Bronchial epithelial cell (primary cell): ENCODE measurements around the gene CCDC137. TPM values are rescaled to one million over a fixed set of nuclear protein-coding genes. Genes with fewer than 3 reads are reported as not detected.

Source experiments
- DNase-seq: peaks from one replicate; pipeline ENCODE4 v3.0.0-alpha.2; 2010; ENCODE audit warnings: low read depth
- FAIRE-seq: peaks from 2 replicates; lab custom pipeline; 2011; peaks lifted over from hg19 to GRCh38; lab: Jason Lieb, UNC
- H3K27me3 ChIP-seq: 2 replicates; pipeline ENCODE4 v1.5.1; 2011; ENCODE audit warnings: low read length; ENCODE audit not compliant: control insufficient read depth, insufficient read depth
- H3K36me3 ChIP-seq: 2 replicates; pipeline ENCODE4 v1.5.1; 2011; ENCODE audit warnings: low read length; ENCODE audit not compliant: control insufficient read depth, insufficient read depth
- H3K4me3 ChIP-seq: 2 replicates; pipeline ENCODE4 v1.5.1; 2011; ENCODE audit warnings: mild to moderate bottlenecking, low read depth, low read length, control low read depth
- total RNA-seq: library from RNA; depleted of rRNA; stranded (reverse); fragments of >200 nt; gene quantifications from 2 replicates; pipeline ENCODE4 v1.2.1, GENCODE V29; 2014
- TF ChIP-seq, protein P1 (sequence below): IDR thresholded peaks from 2 replicates; pipeline ENCODE4 v1.5.1; 2011; ENCODE audit warnings: mild to moderate bottlenecking, moderate library complexity, low read length, control low read depth, inconsistent platforms; ENCODE audit not compliant: insufficient read depth, severe bottlenecking

Gene CCDC137
- total RNA-seq, 1 donor from 2014 or later: 6.8 TPM

DNA sequence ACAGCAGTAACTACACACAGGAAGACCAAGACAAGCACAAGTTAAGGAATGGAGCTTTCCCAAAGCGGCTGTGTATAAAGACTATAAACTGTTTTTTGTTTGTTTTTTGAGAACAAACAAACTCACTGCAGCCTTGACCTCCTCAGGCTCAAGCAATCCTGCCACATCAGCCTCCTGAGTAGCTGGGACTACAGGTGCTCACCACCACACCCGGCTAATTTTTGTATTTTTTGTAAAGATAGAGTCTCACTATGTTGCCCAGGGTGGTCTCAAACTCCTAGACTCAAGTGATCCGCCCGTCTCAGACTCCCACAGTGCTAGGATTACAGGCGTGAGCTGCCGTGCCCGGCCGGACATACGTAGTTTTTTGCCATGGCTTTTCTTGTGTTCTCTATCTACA lies 6.1 kb upstream of the CCDC137 start:
- H3K4me3 ChIP-seq: no peak overlapping the region
- DNase-seq: no peak
- H3K27me3 ChIP-seq: no peaks in the 10 kb centered on the region
- peaks cover 6% of the 10 kb centered on the region for H3K36me3 ChIP-seq
- TF ChIP-seq, protein P1, sequence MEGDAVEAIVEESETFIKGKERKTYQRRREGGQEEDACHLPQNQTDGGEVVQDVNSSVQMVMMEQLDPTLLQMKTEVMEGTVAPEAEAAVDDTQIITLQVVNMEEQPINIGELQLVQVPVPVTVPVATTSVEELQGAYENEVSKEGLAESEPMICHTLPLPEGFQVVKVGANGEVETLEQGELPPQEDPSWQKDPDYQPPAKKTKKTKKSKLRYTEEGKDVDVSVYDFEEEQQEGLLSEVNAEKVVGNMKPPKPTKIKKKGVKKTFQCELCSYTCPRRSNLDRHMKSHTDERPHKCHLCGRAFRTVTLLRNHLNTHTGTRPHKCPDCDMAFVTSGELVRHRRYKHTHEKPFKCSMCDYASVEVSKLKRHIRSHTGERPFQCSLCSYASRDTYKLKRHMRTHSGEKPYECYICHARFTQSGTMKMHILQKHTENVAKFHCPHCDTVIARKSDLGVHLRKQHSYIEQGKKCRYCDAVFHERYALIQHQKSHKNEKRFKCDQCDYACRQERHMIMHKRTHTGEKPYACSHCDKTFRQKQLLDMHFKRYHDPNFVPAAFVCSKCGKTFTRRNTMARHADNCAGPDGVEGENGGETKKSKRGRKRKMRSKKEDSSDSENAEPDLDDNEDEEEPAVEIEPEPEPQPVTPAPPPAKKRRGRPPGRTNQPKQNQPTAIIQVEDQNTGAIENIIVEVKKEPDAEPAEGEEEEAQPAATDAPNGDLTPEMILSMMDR: no peak
- no peak for FAIRE-seq

DNA sequence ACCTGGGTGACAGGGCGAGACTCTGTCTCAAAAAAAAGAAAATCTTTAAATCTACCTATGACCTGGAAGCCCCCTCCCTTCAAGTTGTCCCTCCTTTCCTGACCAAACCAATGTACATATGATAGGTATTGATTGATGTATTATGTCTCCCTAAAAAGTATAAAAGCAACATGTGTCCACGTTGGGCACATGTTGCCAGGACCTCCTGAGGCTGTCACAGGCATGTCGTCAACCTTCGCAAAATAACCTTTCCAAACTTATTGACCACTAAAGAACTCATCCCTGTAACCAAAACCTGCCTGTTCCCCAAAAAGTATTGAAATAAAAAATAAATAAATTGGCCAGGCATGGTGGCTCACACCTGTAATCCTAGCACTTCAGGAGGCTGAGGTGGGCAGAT lies 4.5 kb upstream of the CCDC137 start:
- DNase-seq (no peak), FAIRE-seq (no peak)
- TF ChIP-seq, protein P1: no peak
- no peak overlapping the region for H3K4me3 ChIP-seq
- peaks cover 6% of the 10 kb centered on the region for H3K36me3 ChIP-seq
- H3K27me3 ChIP-seq: no peaks in the 10 kb centered on the region

DNA sequence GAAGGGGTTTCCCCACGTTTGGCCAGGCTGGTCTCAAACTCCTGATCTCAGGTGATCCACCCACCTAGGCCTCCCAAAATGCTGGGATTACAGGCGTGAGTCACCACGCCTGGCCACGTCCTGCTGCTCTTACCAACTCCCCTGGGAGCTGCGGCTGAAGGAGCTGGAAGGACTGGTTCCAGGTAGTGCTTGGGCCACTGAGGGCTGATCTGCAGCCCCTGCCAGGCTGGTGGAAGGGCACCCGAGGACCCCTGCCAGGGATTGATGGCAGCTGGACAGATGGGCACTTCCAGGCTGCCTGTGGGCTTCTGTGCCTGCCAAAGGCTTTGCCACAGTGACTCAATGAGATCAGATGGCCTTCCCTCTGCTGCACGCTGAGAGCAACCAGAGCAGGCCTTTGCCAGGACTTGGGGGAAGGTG lies 2.5 kb upstream of the CCDC137 start:
- FAIRE-seq (no peak), DNase-seq (peak; percentile 20)
- Histone ChIP-seq H3K27me3 (no peaks in the 10 kb centered on the region), H3K36me3 (peaks cover 7% of the 10 kb centered on the region), H3K4me3 (no peak overlapping the region)
- TF ChIP-seq, protein P1: no peak

DNA sequence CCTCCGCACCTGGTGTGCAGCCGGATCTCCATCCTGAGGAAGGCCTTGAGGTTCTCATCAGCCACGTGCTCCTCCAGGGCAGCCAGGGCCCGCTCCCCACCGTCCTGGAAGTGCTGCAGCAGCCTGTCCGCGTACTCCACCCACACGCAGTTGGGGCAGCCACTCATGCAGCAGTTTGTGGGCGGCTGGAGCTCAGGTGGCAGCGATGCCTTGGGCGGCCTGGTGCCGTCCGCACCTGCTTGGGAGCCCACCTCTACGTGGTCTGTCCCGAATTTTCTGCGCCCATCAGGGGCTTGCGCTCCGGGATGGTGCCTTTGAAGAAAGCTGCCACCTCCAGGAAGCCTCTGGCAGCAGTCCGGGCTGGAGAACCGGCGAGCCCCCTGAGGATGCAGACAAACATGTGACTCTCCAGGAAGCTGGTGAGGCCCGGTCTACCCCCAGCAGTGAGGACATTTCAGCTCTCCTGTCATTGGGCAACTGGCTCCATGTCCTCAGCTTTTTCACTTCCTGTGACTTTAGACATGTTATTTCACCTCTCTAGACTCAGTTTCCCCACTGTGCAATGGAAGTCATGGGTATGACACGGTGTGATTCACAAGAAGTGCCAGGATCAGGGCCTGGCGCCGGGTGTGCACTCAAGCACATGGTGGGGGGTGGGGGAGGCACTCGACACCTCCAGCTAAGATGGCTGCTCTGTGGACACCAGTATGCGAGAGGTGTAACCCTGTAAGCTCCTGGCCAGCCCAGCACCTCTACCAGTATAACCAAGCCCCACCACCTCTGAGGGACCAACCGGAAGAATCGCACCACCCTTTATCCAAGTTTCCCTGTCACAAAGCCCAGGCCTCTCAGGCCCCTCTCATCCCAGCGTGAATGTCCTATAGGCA lies 1.1 kb upstream of the CCDC137 start:
- Histone ChIP-seq H3K27me3 (no peaks in the 10 kb centered on the region), H3K36me3 (peaks cover 16% of the 10 kb centered on the region), H3K4me3 (peak overlapping the region; percentile 76)
- FAIRE-seq: no peak
- TF ChIP-seq, protein P1: no peak
- peak; percentile 4 for DNase-seq

DNA sequence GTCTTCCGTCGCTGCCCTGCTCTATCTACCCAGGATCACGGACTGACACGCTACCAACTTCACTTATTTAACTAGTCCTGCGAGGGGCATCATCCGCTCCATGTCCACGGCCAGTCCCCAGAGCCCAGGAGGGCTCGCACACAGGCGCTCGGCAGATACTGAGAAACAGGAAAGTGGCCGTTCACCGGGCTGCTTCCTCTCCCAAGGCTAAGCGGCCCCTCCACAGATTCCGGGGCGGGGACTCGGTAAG lies 520 bp upstream of the CCDC137 start:
- Histone ChIP-seq H3K4me3 (peak overlapping the region; percentile 76), H3K27me3 (no peaks in the 10 kb centered on the region), H3K36me3 (peaks cover 19% of the 10 kb centered on the region)
- TF ChIP-seq, protein P1: no peak
- FAIRE-seq: no peak
- no peak for DNase-seq
